IPS DF 4.7 (cell line): ENCODE data around the gene CABP4.
"Not testable (repeated sequence)": the region's sequence is repeated elsewhere in the genome, so short reads cannot be mapped to it uniquely, and the experiment has no call there.

ENCODE experiments used
- DNase-seq: peaks from one replicate; pipeline ENCODE4 v3.0.0-alpha.2; 2013; ENCODE audit warnings: low spot score; ENCODE audit errors: extremely low read depth

The CABP4 gene

GRCh38 chr11:67453816-67454732 is 1.1 kb upstream of the CABP4 start:
- no peak for DNase-seq

GRCh38 chr11:67456068-67456705 is 1.0 kb downstream of the CABP4 start:
- no peak for DNase-seq

GRCh38 chr11:67457453-67457852 is 2.3 kb downstream of the CABP4 start:
- DNase-seq = no peak

GRCh38 chr11:67458266-67458665 is 3.1 kb downstream of the CABP4 start:
- no peak for DNase-seq

- DNase-seq = no peak
Measured at GRCh38 chr11:67463186-67463585, 8.0 kb downstream of the CABP4 start.

GRCh38 chr11:67463680-67464410 is 8.7 kb downstream of the CABP4 start:
- no peak for DNase-seq

GRCh38 chr11:67464411-67465188 is 9.4 kb downstream of the CABP4 start:
- DNase-seq = no peak

- DNase-seq = no peak
Measured at GRCh38 chr11:67465189-67465510, 10.0 kb downstream of the CABP4 start.

- not testable (repeated sequence) for DNase-seq
Measured at GRCh38 chr11:67465530-67465929, 10.4 kb downstream of the CABP4 start.

GRCh38 chr11:67466367-67466766 is 11.2 kb downstream of the CABP4 start:
- DNase-seq = no peak

GRCh38 chr11:67466962-67467771 is 12.0 kb downstream of the CABP4 start:
- DNase-seq = no peak

GRCh38 chr11:67468056-67468455 is 12.9 kb downstream of the CABP4 start:
- no peak for DNase-seq

- no peak for DNase-seq
Measured at GRCh38 chr11:67468456-67468758, 13.3 kb downstream of the CABP4 start.

- DNase-seq = no peak
Measured at GRCh38 chr11:67468759-67469507, 13.8 kb downstream of the CABP4 start, which contains the start of gene TMEM134. TMEM134 (minus strand) TSS chr11:67469251; CDS start chr11:67469192, 59 bp downstream.

- no peak for DNase-seq
Measured at GRCh38 chr11:67469508-67469811, 14.3 kb downstream of the CABP4 start.

- no peak for DNase-seq
Measured at GRCh38 chr11:67470337-67471002, 15.3 kb downstream of the CABP4 start.

GRCh38 chr11:67472882-67473281 is 17.7 kb downstream of the CABP4 start:
- DNase-seq = no peak

- DNase-seq = not testable (repeated sequence)
Measured at GRCh38 chr11:67476692-67477091, 21.5 kb downstream of the CABP4 start.

- DNase-seq = not testable (repeated sequence)
Measured at GRCh38 chr11:67477344-67478050, 22.3 kb downstream of the CABP4 start.
